ENCODE data around the gene TMEM120A.
"Not testable (repeated sequence)": the region's sequence is repeated elsewhere in the genome, so short reads cannot be mapped to it uniquely, and the experiment has no call there.

Gene TMEM120A

DNA sequence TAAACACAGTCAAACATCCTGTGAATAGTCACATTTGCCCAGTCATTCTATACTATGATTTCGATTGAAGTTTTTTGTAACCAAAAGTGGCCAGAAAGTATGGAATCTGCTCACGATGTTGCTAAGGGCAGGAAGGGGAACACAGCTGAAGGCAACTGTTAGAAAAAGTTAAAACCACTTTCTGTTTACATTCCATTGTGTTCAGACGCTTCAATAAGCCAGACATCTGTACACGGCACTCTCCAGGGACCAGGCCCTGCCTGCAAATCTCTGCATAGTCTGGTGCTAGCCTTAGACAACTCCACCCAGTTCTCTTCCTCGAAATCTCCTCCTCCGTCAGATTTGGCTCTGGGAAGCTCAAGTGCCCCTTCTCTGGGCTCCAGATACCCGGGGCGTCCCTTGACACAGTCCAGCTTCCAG is 17.1 kb upstream of the TMEM120A start:
- no peaks in the 10 kb centered on the region for H4K20me1 ChIP-seq (ENCODE audit: insufficient read depth, low read length)

DNA sequence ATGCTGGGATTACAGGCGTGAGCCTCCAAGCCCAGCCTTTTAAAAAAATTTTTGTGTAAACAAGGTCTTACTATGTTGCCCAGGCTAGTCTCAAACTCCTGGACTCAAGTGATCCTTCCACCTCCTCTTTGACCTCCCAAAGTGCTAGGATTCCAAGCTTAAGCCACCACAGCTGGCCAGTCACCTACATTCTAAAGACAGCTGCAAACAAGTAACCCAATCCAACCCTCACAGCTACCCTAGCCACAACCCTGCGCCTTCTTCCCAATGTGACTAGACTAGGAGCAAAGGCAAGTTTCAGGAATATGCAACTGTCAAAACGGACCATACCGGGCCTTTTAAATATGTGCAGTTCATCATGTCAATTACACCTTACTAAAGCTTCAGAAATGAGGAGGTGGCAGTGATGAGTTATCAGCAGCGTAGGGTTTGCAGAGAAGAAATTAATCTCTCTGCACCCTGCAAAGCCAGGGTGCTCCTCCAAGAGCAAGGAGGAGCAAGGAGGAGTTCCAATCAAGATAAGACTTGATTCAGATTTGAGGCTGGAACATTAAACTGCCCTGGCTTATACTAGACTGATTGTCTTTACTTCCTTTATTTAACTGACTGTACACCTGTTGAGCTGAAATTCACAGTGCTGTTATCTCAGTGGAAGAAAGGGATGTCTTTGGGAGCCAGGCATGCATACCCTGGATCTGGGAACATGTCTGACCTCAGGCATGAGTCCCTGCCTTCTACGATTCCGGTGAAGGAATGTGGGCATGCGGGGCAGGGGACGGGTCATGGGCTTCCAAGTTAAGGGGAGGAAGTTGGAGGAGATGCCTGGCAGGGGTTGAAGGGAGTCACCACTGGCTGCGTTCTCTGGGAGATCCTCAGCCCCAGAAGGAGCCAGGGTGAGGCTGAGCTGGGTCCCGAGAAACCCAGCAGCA is 15.5 kb upstream of the TMEM120A start:
- Histone ChIP-seq H3F3A (ENCODE audit: insufficient read depth, low read length) (peaks cover 4% of the 10 kb centered on the region; the same call in 1 of the 2 replicates), H3K4me1 (ENCODE audit: low read length) (peaks cover 4% of the 10 kb centered on the region; the same call in 1 of the 2 replicates), H3K9me2 (replicated peaks; ENCODE audit: insufficient read depth, low read length) (no peaks in the 10 kb centered on the region), H3K36me3 (replicated peaks; ENCODE audit: insufficient read depth, low read length) (no peaks in the 10 kb centered on the region), H4K20me1 (ENCODE audit: insufficient read depth, low read length) (no peaks in the 10 kb centered on the region), H3K9me3 (replicated peaks; ENCODE audit: insufficient read depth, low read length) (no peaks in the 10 kb centered on the region), H3K4me2 (ENCODE audit: low read depth, low read length) (no peak overlapping the region), H3K9ac (ENCODE audit: low read length) (no peak overlapping the region), H3K27ac (ENCODE audit: low read length) (no peak overlapping the region), H3K4me3 (ENCODE audit: low read length) (no peak overlapping the region), H3K79me2 (ENCODE audit: low read length) (no peaks in the 10 kb centered on the region), H2AFZ (ENCODE audit: low read length) (no peak overlapping the region), H3K27me3 (replicated peaks; ENCODE audit: insufficient read depth, low read length) (no peaks in the 10 kb centered on the region)
- TF ChIP-seq EZH2phosphoT487 (IDR thresholded peaks at IDR 0.05; ENCODE audit: low read length) (no peak), EZH2 (optimal IDR thresholded peaks at IDR 0.05; ENCODE audit: low read depth, low read length) (no peak)
- TF ChIP-seq, protein P1, sequence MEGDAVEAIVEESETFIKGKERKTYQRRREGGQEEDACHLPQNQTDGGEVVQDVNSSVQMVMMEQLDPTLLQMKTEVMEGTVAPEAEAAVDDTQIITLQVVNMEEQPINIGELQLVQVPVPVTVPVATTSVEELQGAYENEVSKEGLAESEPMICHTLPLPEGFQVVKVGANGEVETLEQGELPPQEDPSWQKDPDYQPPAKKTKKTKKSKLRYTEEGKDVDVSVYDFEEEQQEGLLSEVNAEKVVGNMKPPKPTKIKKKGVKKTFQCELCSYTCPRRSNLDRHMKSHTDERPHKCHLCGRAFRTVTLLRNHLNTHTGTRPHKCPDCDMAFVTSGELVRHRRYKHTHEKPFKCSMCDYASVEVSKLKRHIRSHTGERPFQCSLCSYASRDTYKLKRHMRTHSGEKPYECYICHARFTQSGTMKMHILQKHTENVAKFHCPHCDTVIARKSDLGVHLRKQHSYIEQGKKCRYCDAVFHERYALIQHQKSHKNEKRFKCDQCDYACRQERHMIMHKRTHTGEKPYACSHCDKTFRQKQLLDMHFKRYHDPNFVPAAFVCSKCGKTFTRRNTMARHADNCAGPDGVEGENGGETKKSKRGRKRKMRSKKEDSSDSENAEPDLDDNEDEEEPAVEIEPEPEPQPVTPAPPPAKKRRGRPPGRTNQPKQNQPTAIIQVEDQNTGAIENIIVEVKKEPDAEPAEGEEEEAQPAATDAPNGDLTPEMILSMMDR (IDR thresholded peaks at IDR 0.05; ENCODE audit: low read length) = no peak
- DNase-seq = no peak

More for the DNA sequence above, 17.1 kb upstream of the TMEM120A start:
- Histone ChIP-seq H3K36me3 (replicated peaks; ENCODE audit: insufficient read depth, low read length) (no peaks in the 10 kb centered on the region), H3K4me3 (ENCODE audit: low read length) (no peak overlapping the region), H3K4me1 (ENCODE audit: low read length) (peaks cover 4% of the 10 kb centered on the region; the same call in 1 of the 2 replicates), H3K27me3 (replicated peaks; ENCODE audit: insufficient read depth, low read length) (no peaks in the 10 kb centered on the region), H3K27ac (ENCODE audit: low read length) (no peak overlapping the region), H3K9ac (ENCODE audit: low read length) (no peak overlapping the region), H3K9me2 (replicated peaks; ENCODE audit: insufficient read depth, low read length) (no peaks in the 10 kb centered on the region), H3K79me2 (ENCODE audit: low read length) (no peaks in the 10 kb centered on the region), H3F3A (ENCODE audit: insufficient read depth, low read length) (peaks cover 4% of the 10 kb centered on the region; the same call in 1 of the 2 replicates), H2AFZ (ENCODE audit: low read length) (no peak overlapping the region), H3K4me2 (ENCODE audit: low read depth, low read length) (no peak overlapping the region), H3K9me3 (replicated peaks; ENCODE audit: insufficient read depth, low read length) (no peaks in the 10 kb centered on the region)
- DNase-seq = no peak
- TF ChIP-seq EZH2phosphoT487 (IDR thresholded peaks at IDR 0.05; ENCODE audit: low read length) (no peak), EZH2 (optimal IDR thresholded peaks at IDR 0.05; ENCODE audit: low read depth, low read length) (no peak)
- TF ChIP-seq, protein P1 (IDR thresholded peaks at IDR 0.05; ENCODE audit: low read length) = no peak

DNA sequence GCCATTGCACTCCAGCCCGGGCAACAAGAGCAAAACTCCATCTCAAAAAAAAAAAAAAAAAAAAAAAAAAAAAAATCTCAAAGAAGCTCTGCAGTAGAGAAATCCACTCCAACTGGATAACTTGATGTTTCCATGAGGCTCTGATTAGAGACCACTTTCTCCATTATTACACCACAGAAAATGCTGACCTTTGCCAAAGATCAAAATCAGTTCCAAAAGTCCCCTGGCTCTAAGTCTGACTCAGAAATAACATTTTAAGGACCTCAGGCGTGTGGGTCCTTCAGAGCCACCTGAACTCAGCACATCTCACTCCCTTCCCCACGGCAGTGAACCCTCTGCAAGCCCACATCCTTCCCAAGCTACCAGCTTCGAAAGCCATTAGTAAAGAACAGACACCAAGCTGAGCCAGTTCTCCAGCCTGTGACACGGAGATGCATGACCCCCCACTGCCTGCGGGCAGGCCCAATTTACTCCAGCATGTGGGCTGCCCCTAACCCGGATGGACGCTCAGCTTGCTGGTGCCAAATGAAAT is 13.8 kb upstream of the TMEM120A start:
- Histone ChIP-seq H3K4me2 (ENCODE audit: low read depth, low read length) (no peak overlapping the region), H3K79me2 (ENCODE audit: low read length) (no peaks in the 10 kb centered on the region), H3K9ac (ENCODE audit: low read length) (no peak overlapping the region), H3K9me3 (replicated peaks; ENCODE audit: insufficient read depth, low read length) (no peaks in the 10 kb centered on the region), H2AFZ (ENCODE audit: low read length) (no peak overlapping the region), H3K36me3 (replicated peaks; ENCODE audit: insufficient read depth, low read length) (no peaks in the 10 kb centered on the region), H3K4me1 (ENCODE audit: low read length) (peaks cover 4% of the 10 kb centered on the region; the same call in 1 of the 2 replicates), H3K9me2 (replicated peaks; ENCODE audit: insufficient read depth, low read length) (no peaks in the 10 kb centered on the region), H3F3A (ENCODE audit: insufficient read depth, low read length) (peaks cover 4% of the 10 kb centered on the region; the same call in 1 of the 2 replicates), H4K20me1 (ENCODE audit: insufficient read depth, low read length) (no peaks in the 10 kb centered on the region), H3K27ac (ENCODE audit: low read length) (no peak overlapping the region), H3K27me3 (replicated peaks; ENCODE audit: insufficient read depth, low read length) (no peaks in the 10 kb centered on the region), H3K4me3 (ENCODE audit: low read length) (no peak overlapping the region)
- TF ChIP-seq EZH2 (optimal IDR thresholded peaks at IDR 0.05; ENCODE audit: low read depth, low read length) (no peak), EZH2phosphoT487 (IDR thresholded peaks at IDR 0.05; ENCODE audit: low read length) (no peak)
- TF ChIP-seq, protein P1 (IDR thresholded peaks at IDR 0.05; ENCODE audit: low read length) = no peak
- no peak for DNase-seq

DNA sequence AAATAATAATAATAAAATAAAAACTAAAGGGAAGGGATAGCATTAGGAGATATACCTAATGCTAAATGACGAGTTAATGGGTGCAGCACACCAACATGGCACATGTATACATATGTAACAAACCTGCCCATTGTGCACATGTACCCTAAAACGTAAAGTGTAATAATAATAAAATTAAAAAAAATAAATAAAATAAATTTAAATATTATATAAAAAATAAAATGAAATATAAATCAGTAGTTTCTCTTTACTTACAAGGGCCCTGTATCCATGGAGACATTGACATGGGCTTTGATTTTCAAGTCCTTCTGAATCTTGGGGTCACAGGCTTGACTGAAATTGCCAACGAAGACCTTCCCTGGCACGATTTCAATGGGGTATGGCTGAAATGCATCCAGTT is 10.6 kb upstream of the TMEM120A start:
- not testable (repeated sequence) for H3F3A ChIP-seq (ENCODE audit: insufficient read depth, low read length); H3K4me3 ChIP-seq (ENCODE audit: low read length); H3K27me3 ChIP-seq (replicated peaks; ENCODE audit: insufficient read depth, low read length); DNase-seq; H3K79me2 ChIP-seq (ENCODE audit: low read length); H3K27ac ChIP-seq (ENCODE audit: low read length); H3K4me1 ChIP-seq (ENCODE audit: low read length); H2AFZ ChIP-seq (ENCODE audit: low read length); H3K9me3 ChIP-seq (replicated peaks; ENCODE audit: insufficient read depth, low read length); H4K20me1 ChIP-seq (ENCODE audit: insufficient read depth, low read length); H3K36me3 ChIP-seq (replicated peaks; ENCODE audit: insufficient read depth, low read length); H3K9ac ChIP-seq (ENCODE audit: low read length); H3K9me2 ChIP-seq (replicated peaks; ENCODE audit: insufficient read depth, low read length); H3K4me2 ChIP-seq (ENCODE audit: low read depth, low read length)

Measured in MM.1S (cell line).